Body of pancreas (tissue), 4 donors: Measurements from ENCODE around the gene CDK19.

Source experiments
- POLR2A ChIP-seq, 3 donors: fragments of 450-650 bp; IDR thresholded peaks; one replicate each; pipeline ENCODE4 v1.6.1; 2016; ENCODE audit warnings: antibody characterized with exemption in 3 of 3, mild to moderate bottlenecking in 2 of 3
- TF ChIP-seq, protein P1 (sequence below), 7 experiments: fragments of 450-650 bp in 4 of 7; fragments of 200-600 bp in 3 of 7; sonication (generic) in 3 of 7; IDR thresholded peaks; one replicate each; pipeline ENCODE4 v1.5.1; 2016 to 2019; ENCODE audit warnings: antibody characterized with exemption in 7 of 7

DNA sequence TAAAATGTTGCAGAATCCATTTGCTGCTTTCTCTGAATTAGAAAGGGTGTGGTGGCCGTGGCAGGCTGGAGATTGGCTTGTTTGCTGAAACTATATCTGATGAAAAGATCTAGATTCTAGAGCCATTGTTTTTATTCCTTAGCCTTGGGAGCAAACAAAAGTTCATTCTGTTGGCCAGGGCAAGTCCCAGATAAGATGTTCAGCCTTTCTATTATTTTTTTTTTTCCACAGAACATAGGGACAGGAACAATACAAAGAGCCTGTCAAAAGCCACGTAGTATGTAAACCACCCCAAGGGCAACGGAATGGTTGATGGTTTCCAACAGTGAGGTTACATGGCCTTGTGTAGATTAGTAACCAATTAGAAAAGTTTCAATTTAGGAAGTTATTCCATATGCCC, 218.9 kb downstream of the CDK19 start:
- TF ChIP-seq, protein P1, sequence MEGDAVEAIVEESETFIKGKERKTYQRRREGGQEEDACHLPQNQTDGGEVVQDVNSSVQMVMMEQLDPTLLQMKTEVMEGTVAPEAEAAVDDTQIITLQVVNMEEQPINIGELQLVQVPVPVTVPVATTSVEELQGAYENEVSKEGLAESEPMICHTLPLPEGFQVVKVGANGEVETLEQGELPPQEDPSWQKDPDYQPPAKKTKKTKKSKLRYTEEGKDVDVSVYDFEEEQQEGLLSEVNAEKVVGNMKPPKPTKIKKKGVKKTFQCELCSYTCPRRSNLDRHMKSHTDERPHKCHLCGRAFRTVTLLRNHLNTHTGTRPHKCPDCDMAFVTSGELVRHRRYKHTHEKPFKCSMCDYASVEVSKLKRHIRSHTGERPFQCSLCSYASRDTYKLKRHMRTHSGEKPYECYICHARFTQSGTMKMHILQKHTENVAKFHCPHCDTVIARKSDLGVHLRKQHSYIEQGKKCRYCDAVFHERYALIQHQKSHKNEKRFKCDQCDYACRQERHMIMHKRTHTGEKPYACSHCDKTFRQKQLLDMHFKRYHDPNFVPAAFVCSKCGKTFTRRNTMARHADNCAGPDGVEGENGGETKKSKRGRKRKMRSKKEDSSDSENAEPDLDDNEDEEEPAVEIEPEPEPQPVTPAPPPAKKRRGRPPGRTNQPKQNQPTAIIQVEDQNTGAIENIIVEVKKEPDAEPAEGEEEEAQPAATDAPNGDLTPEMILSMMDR (IDR thresholded peaks at IDR 0.05) = no peak
- no peak for TF ChIP-seq POLR2A (IDR thresholded peaks at IDR 0.05)
